Natural killer cell (primary cell): ENCODE data around the gene IRAK1. TPM values are rescaled to one million over a fixed set of nuclear protein-coding genes. Genes with fewer than 3 reads are reported as not detected.

Experiments used
- ATAC-seq, 3 donors: fragments of 150-1000 bp in 2 of 3; fragments of 200-7000 bp in 1 of 3; cut with Tn5 transposase; 1 replicate in 1 of 3; 2 replicates in 2 of 3; pipeline ENCODE4 v1.10.0; 2021; ENCODE audit warnings: mild to moderate bottlenecking in 2 of 3, moderate library complexity in 2 of 3
- DNase-seq, 2 donors: peaks; one replicate each; pipeline versions ENCODE4 v3.0.0 to v3.0.0-alpha.2; 2013 to 2021; ENCODE audit warnings: mixed read lengths in 1 of 2
- H3K27ac ChIP-seq: one replicate; pipeline ENCODE4 v1.5.1; 2013; ENCODE audit warnings: mild to moderate bottlenecking, low read length
- H3K27me3 ChIP-seq: one replicate; pipeline ENCODE4 v1.6.1; 2013; ENCODE audit warnings: low read length; ENCODE audit not compliant: control insufficient read depth, insufficient read depth
- H3K36me3 ChIP-seq: one replicate; pipeline ENCODE4 v1.6.1; 2013; ENCODE audit warnings: low read length; ENCODE audit not compliant: control insufficient read depth, insufficient read depth
- H3K4me1 ChIP-seq: one replicate; pipeline ENCODE4 v1.6.1; 2013; ENCODE audit warnings: low read length; ENCODE audit not compliant: control insufficient read depth, insufficient read depth
- H3K4me3 ChIP-seq: one replicate; pipeline ENCODE4 v1.5.1; 2013; ENCODE audit warnings: low read length
- H3K9me3 ChIP-seq: one replicate; pipeline ENCODE4 v1.6.1; 2013; ENCODE audit warnings: low read length; ENCODE audit not compliant: control insufficient read depth, insufficient read depth
- H3K27ac Mint-ChIP-seq, 2 donors: one replicate each; pipeline ENCODE4 v1.8.0; 2022; ENCODE audit warnings: mild to moderate bottlenecking in 2 of 2, mixed read lengths in 2 of 2, moderate library complexity in 1 of 2
- H3K27me3 Mint-ChIP-seq, 2 donors: one replicate each; pipeline ENCODE4 v1.8.0; 2022; ENCODE audit warnings: low read depth in 2 of 2, mixed read lengths in 2 of 2
- H3K36me3 Mint-ChIP-seq: one replicate; pipeline ENCODE4 v1.8.0; 2022; ENCODE audit warnings: mixed read lengths
- H3K4me1 Mint-ChIP-seq, 2 donors: one replicate each; pipeline ENCODE4 v1.8.0; 2022; ENCODE audit warnings: mixed read lengths in 2 of 2
- H3K4me3 Mint-ChIP-seq: one replicate; pipeline ENCODE4 v1.8.0; 2022; ENCODE audit warnings: mild to moderate bottlenecking, moderate library complexity, mixed read lengths
- H3K9me3 Mint-ChIP-seq, 2 donors: one replicate each; pipeline ENCODE4 v1.8.0; 2022; ENCODE audit warnings: mixed read lengths in 2 of 2
- CTCF ChIP-seq: fragments of 200-600 bp; IDR thresholded peaks from one replicate; pipeline ENCODE4 v1.8.0; 2022; ENCODE audit warnings: antibody characterized with exemption
- WGBS: methylation state at CpG from one replicate; pipeline ENCODE4 v1.1.7; 2013; ENCODE audit warnings: missing lambda C conversion rate; ENCODE audit not compliant: insufficient coverage; 5-methylcytosine and 5-hydroxymethylcytosine counted together
- intact Hi-C: fragments of 100-400 bp; cut with micrococcal nuclease; formaldehyde crosslinking; loops from one replicate; pipeline ENCODE4 v1.14.2; 2022
- total RNA-seq, 4 donors: library from RNA; stranded (reverse); fragments of 120-200 nt in 1 of 4; gene quantifications; one replicate each; pipeline versions ENCODE4 v1.2.3 to v1.2.4, GENCODE V29; 2013 to 2022

Gene IRAK1
- total RNA-seq, 3 donors from 2014 or later (not counting 1 experiment from before 2014, with no cell fraction given): 87.5 to 114 (median 107) TPM

DNA sequence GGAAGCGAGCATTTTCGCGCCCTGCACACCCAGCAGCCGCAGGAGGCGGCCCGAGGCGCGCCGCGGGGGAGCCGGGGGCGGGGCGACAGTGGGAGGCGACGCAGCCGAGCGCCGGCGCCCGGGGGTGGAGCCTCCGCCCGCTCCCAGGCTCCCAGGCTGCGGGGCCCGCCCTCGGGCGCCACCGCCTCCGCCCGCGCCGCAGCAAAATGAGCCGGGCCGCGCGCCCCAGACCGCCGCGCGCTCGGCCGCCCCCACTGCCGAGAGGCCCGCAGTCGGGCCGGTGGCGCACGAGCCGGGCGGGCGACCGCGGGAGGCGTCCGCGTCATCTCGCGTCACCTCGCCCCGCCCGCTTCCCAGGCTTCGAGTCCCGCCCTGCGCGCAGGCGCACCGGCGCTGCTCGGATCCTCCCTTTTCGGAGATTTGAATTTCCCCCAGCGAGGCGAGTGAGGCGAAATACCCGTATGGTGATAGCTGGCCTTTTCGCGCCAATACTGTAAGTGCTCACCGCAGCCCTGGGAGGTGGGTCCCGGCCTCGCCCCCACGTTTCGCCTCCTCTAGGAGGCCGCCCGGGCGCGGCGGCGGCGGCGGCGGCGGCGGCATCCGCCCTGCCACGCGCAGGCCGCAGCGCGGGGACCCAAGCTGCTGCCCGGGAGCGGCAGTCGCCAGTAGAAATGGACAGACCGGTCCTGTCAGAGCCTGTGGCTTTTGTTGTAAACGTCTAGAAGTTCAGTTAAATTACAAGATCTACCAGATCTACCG is 47.2 kb downstream of the IRAK1 start, which contains the start of gene TMEM187:
TSS of gene TMEM187 (plus strand) at position 387 of the 759 bp plus-strand sequence. CDS start 9,309 bp downstream, outside the sequence.
- DNase-seq: peak; percentile 83 to 94
- Histone ChIP-seq H3K9me3 (no peaks in the 10 kb centered on the region), H3K36me3 (no peaks in the 10 kb centered on the region), H3K4me3 (peak within 1 kb of the TSS; percentile 97), H3K27me3 (no peaks in the 10 kb centered on the region), H3K4me1 (peaks cover 42% of the 10 kb centered on the region), H3K27ac (peak within 1 kb of the TSS; percentile 100)
- Mint-ChIP-seq H3K4me3 (peak within 1 kb of the TSS; percentile 100), H3K9me3 (no peaks in the 10 kb centered on the region), H3K27ac (peak within 1 kb of the TSS; percentile 99 to 100), H3K36me3 (no peaks in the 10 kb centered on the region), H3K27me3 (no peaks in the 10 kb centered on the region), H3K4me1 (peaks cover 32 to 33% of the 10 kb centered on the region in 2 donors)
- WGBS: under 1% methylated on average over 102 of the region's 103 CpGs
- no peak for TF ChIP-seq CTCF
- peak; percentile 61 to 76 (median 63) for ATAC-seq
- intact Hi-C loops: no loop called here

DNA sequence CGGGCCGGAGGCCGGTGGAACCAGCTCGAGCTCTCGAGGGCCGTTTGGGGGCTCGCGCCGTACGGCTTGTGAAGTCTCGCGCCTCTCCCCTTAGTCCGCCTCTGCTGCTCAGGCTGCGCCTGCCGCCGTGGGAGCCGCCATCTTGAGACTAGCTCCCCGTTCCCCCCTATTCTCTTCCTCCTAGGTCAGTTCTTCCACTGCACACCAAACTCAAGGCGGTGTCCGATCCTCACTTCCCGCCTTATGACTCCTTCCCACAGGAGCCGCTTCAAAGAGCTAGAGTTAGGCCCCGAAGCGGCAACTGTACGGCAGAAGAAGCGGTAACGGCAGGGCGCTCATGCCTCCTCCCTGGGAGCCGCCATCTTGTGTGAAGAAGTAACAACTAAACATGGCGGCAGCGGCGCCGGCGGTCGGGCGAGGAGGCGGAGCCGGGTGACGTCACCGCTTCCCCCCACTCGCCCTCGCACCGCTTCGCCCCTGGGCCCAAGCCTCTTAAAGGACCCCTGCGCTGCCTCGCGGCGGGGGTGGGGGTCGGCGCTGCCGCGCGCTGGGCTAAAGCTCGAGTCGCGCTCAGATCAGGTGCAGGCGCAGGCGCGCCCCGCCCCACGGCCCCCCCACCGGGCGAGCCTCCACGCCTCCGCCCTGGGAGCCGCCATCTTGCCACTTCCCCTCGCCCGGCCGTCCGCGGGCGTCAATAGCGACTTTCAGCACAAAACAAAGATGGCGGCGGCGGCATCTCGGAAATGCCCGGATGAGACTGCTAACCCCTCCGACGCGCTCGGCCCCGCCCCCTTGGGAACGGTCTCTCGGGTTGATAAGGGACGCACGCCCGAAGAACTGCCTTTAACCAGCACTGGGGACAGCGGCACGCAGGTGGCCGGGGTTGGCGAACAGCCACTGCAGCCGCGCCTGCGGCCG is 48.0 kb downstream of the IRAK1 start, which contains the start of gene HCFC1:
TSS of gene HCFC1 (minus strand) at position 369 of the 918 bp plus-strand sequence. CDS start 978 bp downstream, outside the sequence.
- H3K4me3 Mint-ChIP-seq: peak within 1 kb of the TSS; percentile 100
- no peaks in the 10 kb centered on the region for H3K36me3 Mint-ChIP-seq
- Histone ChIP-seq H3K9me3 (no peaks in the 10 kb centered on the region), H3K27ac (peak within 1 kb of the TSS; percentile 100), H3K36me3 (no peaks in the 10 kb centered on the region), H3K27me3 (no peaks in the 10 kb centered on the region), H3K4me1 (peaks cover 50% of the 10 kb centered on the region), H3K4me3 (peak within 1 kb of the TSS; percentile 97)
- intact Hi-C loops: loop anchor here (2.0 kb wide), 1 partner anchor 401 kb away; no protein-coding TSS in a partner anchor
- 0% methylated on average over 95 of the region's 96 CpGs for WGBS
- H3K9me3 Mint-ChIP-seq: no peaks in the 10 kb centered on the region
- H3K27ac Mint-ChIP-seq: peak within 1 kb of the TSS; percentile 99 to 100
- DNase-seq: peak; percentile 85 to 93
- no peaks in the 10 kb centered on the region for H3K27me3 Mint-ChIP-seq
- no peak for TF ChIP-seq CTCF
- ATAC-seq: peak; percentile 50 to 71 (median 56)
- peaks cover 39 to 40% of the 10 kb centered on the region in 2 donors for H3K4me1 Mint-ChIP-seq

- intact Hi-C loops: loop anchor here (2.0 kb wide), 1 partner anchor 402 kb away; no protein-coding TSS in a partner anchor
- ATAC-seq (peak; percentile 39 to 68 (median 56)), DNase-seq (peak; percentile 78 to 90)
- H3K36me3 ChIP-seq: no peaks in the 10 kb centered on the region
- no peak for TF ChIP-seq CTCF
- Mint-ChIP-seq H3K27me3 (no peaks in the 10 kb centered on the region), H3K27ac (peak overlapping the region; percentile 99 to 100), H3K4me1 (peaks cover 43 to 46% of the 10 kb centered on the region in 2 donors), H3K4me3 (peak overlapping the region; percentile 100), H3K9me3 (no peaks in the 10 kb centered on the region), H3K36me3 (no peaks in the 10 kb centered on the region)
- peaks cover 57% of the 10 kb centered on the region for H3K4me1 ChIP-seq
- under 1% methylated on average over 34 of the region's 34 CpGs for WGBS
- H3K27me3 ChIP-seq: no peaks in the 10 kb centered on the region
- H3K9me3 ChIP-seq: no peaks in the 10 kb centered on the region
- peak overlapping the region; percentile 100 for H3K27ac ChIP-seq
- peak overlapping the region; percentile 97 for H3K4me3 ChIP-seq
These were observed 48.6 kb downstream of the IRAK1 start for GRCh38 chrX:153971124-153971449.
